Activated CD4-positive, alpha-beta T cell treated with anti-CD3 and anti-CD28 coated beads, Interleukin-2, amount 50 U/mL, for 16 hours (primary cell): ENCODE results near the gene PNMA6E.
"Not testable (repeated sequence)": the region's sequence is repeated elsewhere in the genome, so short reads cannot be mapped to it uniquely, and the experiment has no call there.

Experiments used
- DNase-seq: peaks from one replicate; pipeline ENCODE4 v3.0.0-alpha.2; 2020

The PNMA6E gene

GRCh38 chrX:153407736-153408135 lies 6.6 kb upstream of the PNMA6E start:
- no peak for DNase-seq

GRCh38 chrX:153406903-153407302 lies 5.8 kb upstream of the PNMA6E start:
- no peak for DNase-seq

GRCh38 chrX:153406011-153406410 lies 4.9 kb upstream of the PNMA6E start:
- DNase-seq, result no peak

- no peak for DNase-seq
Observed at GRCh38 chrX:153405426-153405825, 4.3 kb upstream of the PNMA6E start.

- not testable (repeated sequence) for DNase-seq
Observed at GRCh38 chrX:153404333-153404732, 3.2 kb upstream of the PNMA6E start.

- peak; percentile 64 for DNase-seq
Observed at GRCh38 chrX:153400146-153401132, 711 bp downstream of the PNMA6E start.

- DNase-seq, result no peak
Observed at GRCh38 chrX:153398275-153398960, 2.7 kb downstream of the PNMA6E start.

GRCh38 chrX:153397256-153397960 lies 3.7 kb downstream of the PNMA6E start:
- no peak for DNase-seq

GRCh38 chrX:153396320-153397195 lies 4.6 kb downstream of the PNMA6E start:
- no peak for DNase-seq

- DNase-seq, result no peak
Observed at GRCh38 chrX:153395613-153396319, 5.4 kb downstream of the PNMA6E start.

- DNase-seq, result no peak
Observed at GRCh38 chrX:153394612-153395011, 6.5 kb downstream of the PNMA6E start.

- DNase-seq, result no peak
Observed at GRCh38 chrX:153392642-153393321, 8.4 kb downstream of the PNMA6E start.

- DNase-seq, result not testable (repeated sequence)
Observed at GRCh38 chrX:153389460-153389768, 11.7 kb downstream of the PNMA6E start.

GRCh38 chrX:153388722-153389459 lies 12.3 kb downstream of the PNMA6E start:
- no peak for DNase-seq

GRCh38 chrX:153387987-153388721 lies 13.0 kb downstream of the PNMA6E start:
- DNase-seq, result no peak

- no peak for DNase-seq
Observed at GRCh38 chrX:153387345-153387744, 13.8 kb downstream of the PNMA6E start.

- DNase-seq, result no peak
Observed at GRCh38 chrX:153386097-153386496, 15.1 kb downstream of the PNMA6E start.

- not testable (repeated sequence) for DNase-seq
Observed at GRCh38 chrX:153384973-153385372, 16.2 kb downstream of the PNMA6E start.

- no peak for DNase-seq
Observed at GRCh38 chrX:153384390-153384789, 16.8 kb downstream of the PNMA6E start.
